Thoracic aorta (tissue), 2 donors: ENCODE data around the gene CENPN. TPM values are rescaled to one million over a fixed set of nuclear protein-coding genes. Genes with fewer than 3 reads are reported as not detected.

ENCODE experiments used
- ATAC-seq: fragments of 150-250 bp; one replicate; pipeline ENCODE4 v1.8.0; 2017; ENCODE audit warnings: low read depth; ENCODE audit not compliant: insufficient number of reproducible peaks, low FRiP score
- DNase-seq: peaks from one replicate; pipeline ENCODE4 v3.0.0-alpha.2; 2020; ENCODE audit warnings: low spot score
- H3K27ac ChIP-seq, 2 donors: fragments of 200-600 bp; sonication (generic); 1 replicate in 1 of 2; 2 replicates in 1 of 2; pipeline ENCODE4 v1.5.1; 2016; ENCODE audit warnings: mild to moderate bottlenecking in 2 of 2, moderate library complexity in 2 of 2
- H3K27me3 ChIP-seq: fragments of 200-600 bp; sonication (generic); replicated peaks from 2 replicates; pipeline ENCODE4 v1.6.0; 2016; ENCODE audit warnings: mild to moderate bottlenecking; ENCODE audit not compliant: insufficient read depth
- H3K36me3 ChIP-seq: fragments of 200-600 bp; sonication (generic); one replicate; pipeline ENCODE4 v1.5.1; 2016
- H3K4me1 ChIP-seq, 2 donors: fragments of 200-600 bp; sonication (generic); 1 replicate in 1 of 2; 2 replicates in 1 of 2; pipeline versions ENCODE4 v1.5.1 to v1.6.0; 2016; ENCODE audit warnings: low read depth in 2 of 2, mild to moderate bottlenecking in 1 of 2; ENCODE audit not compliant: control insufficient read depth in 1 of 2
- H3K4me3 ChIP-seq: fragments of 200-600 bp; sonication (generic); 2 replicates; pipeline ENCODE4 v1.5.1; 2016; ENCODE audit warnings: mild to moderate bottlenecking
- H3K9me3 ChIP-seq: fragments of 200-600 bp; sonication (generic); 2 replicates; pipeline ENCODE4 v1.5.1; 2016
- CTCF ChIP-seq: fragments of 200-600 bp; sonication (generic); IDR thresholded peaks from one replicate; pipeline ENCODE4 v1.5.1; 2019; ENCODE audit warnings: antibody characterized with exemption
- total RNA-seq, 2 donors: library from RNA; depleted of rRNA; stranded (reverse); fragments of >200 nt; gene quantifications; one replicate each; pipeline versions ENCODE4 v1.1.0 to v1.2.3, GENCODE V29; 2016

Gene CENPN
- total RNA-seq, 2 donors from 2014 or later = 7.8 to 48.1 TPM

- peaks cover 11 to 21% of the 10 kb centered on the region in 2 donors for H3K4me1 ChIP-seq
- no peaks in the 10 kb centered on the region for H3K9me3 ChIP-seq
- H3K27ac ChIP-seq = peak overlapping the region; percentile 90 to 96
- H3K4me3 ChIP-seq = peak overlapping the region; percentile 89
- no peaks in the 10 kb centered on the region for H3K27me3 ChIP-seq
- ATAC-seq (peak; percentile 2), DNase-seq (no peak)
- no peaks in the 10 kb centered on the region for H3K36me3 ChIP-seq
- no peak for TF ChIP-seq CTCF
These were observed 702 bp upstream of the CENPN start for GRCh38 chr16:81006211-81006812.

GRCh38 chr16:81008505-81008789, 1.4 kb downstream of the CENPN start:
- no peak for DNase-seq
- Histone ChIP-seq H3K27ac (peak overlapping the region in 1 of 2 donors; percentile 96), H3K4me1 (peaks cover 10 to 21% of the 10 kb centered on the region in 2 donors), H3K36me3 (no peaks in the 10 kb centered on the region), H3K27me3 (no peaks in the 10 kb centered on the region), H3K4me3 (peak overlapping the region; percentile 89), H3K9me3 (no peaks in the 10 kb centered on the region)
- no peak for TF ChIP-seq CTCF
- ATAC-seq = no peak

- Histone ChIP-seq H3K27ac (no peak overlapping the region), H3K36me3 (no peaks in the 10 kb centered on the region), H3K4me1 (peaks cover 0 to 3% of the 10 kb centered on the region in 2 donors), H3K4me3 (no peak overlapping the region), H3K27me3 (no peaks in the 10 kb centered on the region), H3K9me3 (no peaks in the 10 kb centered on the region)
- ATAC-seq = no peak
- no peak for TF ChIP-seq CTCF
- DNase-seq = no peak
These were observed 6.0 kb downstream of the CENPN start for GRCh38 chr16:81012974-81013373.

GRCh38 chr16:81014672-81015071, 7.7 kb downstream of the CENPN start:
- DNase-seq (no peak), ATAC-seq (no peak)
- no peak overlapping the region for H3K27ac ChIP-seq
- no peaks in the 10 kb centered on the region for H3K9me3 ChIP-seq
- TF ChIP-seq CTCF = no peak
- H3K4me3 ChIP-seq = no peak overlapping the region
- no peaks in the 10 kb centered on the region for H3K4me1 ChIP-seq
- H3K36me3 ChIP-seq = no peaks in the 10 kb centered on the region
- H3K27me3 ChIP-seq = no peaks in the 10 kb centered on the region

GRCh38 chr16:81018496-81018895, 11.5 kb downstream of the CENPN start:
- TF ChIP-seq CTCF = no peak
- Histone ChIP-seq H3K27ac (no peak overlapping the region), H3K4me1 (no peaks in the 10 kb centered on the region), H3K27me3 (no peaks in the 10 kb centered on the region), H3K4me3 (no peak overlapping the region), H3K36me3 (no peaks in the 10 kb centered on the region), H3K9me3 (no peaks in the 10 kb centered on the region)
- no peak for ATAC-seq
- no peak for DNase-seq
